HL-60 (cell line): Measurements from ENCODE around the gene ZBTB7B.

ENCODE experiments used
- CTCF ChIP-seq: IDR thresholded peaks from one replicate; pipeline ENCODE4 v1.5.1; 2011; ENCODE audit warnings: low read length, control low read depth, inconsistent platforms; ENCODE audit not compliant: insufficient read depth
- POLR2AphosphoS5 ChIP-seq: IDR thresholded peaks from 2 replicates; pipeline ENCODE4 v1.6.1; 2012; ENCODE audit warnings: low read depth
- REST ChIP-seq: IDR thresholded peaks from 2 replicates; pipeline ENCODE4 v1.6.1; 2012; ENCODE audit warnings: low read depth; ENCODE audit not compliant: insufficient replicate concordance

GRCh38 chr1:155030899-155031298 is 28.3 kb downstream of the ZBTB7B start:
- no peak for TF ChIP-seq POLR2AphosphoS5
- no peak for TF ChIP-seq CTCF
- TF ChIP-seq REST = no peak
